ENCODE results near the gene CAB39.

GRCh38 chr2:230862292-230862691 lies 149.7 kb downstream of the CAB39 start:
- no peak for TF ChIP-seq CTCF (IDR thresholded peaks at IDR 0.05 in 8 of 11, conservative IDR thresholded peaks at IDR 0.05 in 3 of 11)
- TF ChIP-seq POLR2A (IDR thresholded peaks at IDR 0.05): no peak

Measured in spleen (tissue), 7 donors.